Renal cortex interstitium (tissue), 11 donors: ENCODE results near the gene CD5L. TPM values are rescaled to one million over a fixed set of nuclear protein-coding genes. Genes with fewer than 3 reads are reported as not detected.

Experiments
- DNase-seq, 11 donors: peaks; one replicate each; pipeline ENCODE4 v3.0.0-alpha.2; 2013; ENCODE audit warnings: low read depth in 9 of 11, low spot score in 4 of 11; ENCODE audit errors: extremely low read depth in 1 of 11
- polyA plus RNA-seq, 3 donors: library from polyadenylated mRNA; unstranded; fragments of 120-200 nt; gene quantifications; one replicate each; pipeline ENCODE4 v1.2.1, GENCODE V29; 2013; ENCODE audit not compliant: insufficient read length in 3 of 3

CD5L gene
- polyA plus RNA-seq, 3 donors, result not detected

GRCh38 chr1:157829210-157829609, 12.4 kb downstream of the CD5L start:
- DNase-seq, result no peak

GRCh38 chr1:157820299-157820698, 21.3 kb downstream of the CD5L start:
- DNase-seq, result no peak

GRCh38 chr1:157819896-157820295, 21.7 kb downstream of the CD5L start, which contains the start of gene FCRL1:
Gene FCRL1 (minus strand): TSS chr1:157820120. CDS start chr1:157820037, 83 bp downstream.
- no peak for DNase-seq

- DNase-seq, result no peak
Measured at GRCh38 chr1:157819215-157819614, 22.4 kb downstream of the CD5L start.

- DNase-seq, result no peak
Measured at GRCh38 chr1:157813269-157813668, 28.3 kb downstream of the CD5L start.

- no peak for DNase-seq
Measured at GRCh38 chr1:157806431-157807149, 35.0 kb downstream of the CD5L start.

- DNase-seq, result no peak
Measured at GRCh38 chr1:157803851-157804250, 37.8 kb downstream of the CD5L start.

GRCh38 chr1:157799996-157800395, 41.6 kb downstream of the CD5L start:
- peak in 1 of 11 donors; percentile 16 for DNase-seq

GRCh38 chr1:157798211-157798610, 43.4 kb downstream of the CD5L start:
- no peak for DNase-seq

- DNase-seq, result no peak
Measured at GRCh38 chr1:157785248-157785647, 56.4 kb downstream of the CD5L start.

GRCh38 chr1:157784801-157785200, 56.8 kb downstream of the CD5L start:
- no peak for DNase-seq

- no peak for DNase-seq
Measured at GRCh38 chr1:157782931-157783330, 58.7 kb downstream of the CD5L start.

- no peak for DNase-seq
Measured at GRCh38 chr1:157781048-157781447, 60.6 kb downstream of the CD5L start.

Other genes with a start within 250 kb of the CD5L start
- gene FCRL4, start 243.7 kb downstream of the CD5L start, polyA plus RNA-seq, result not detected
- under 1 TPM in 2 of 3 donors, not detected in 1; 0.04 to 0.09 TPM for gene FCRL3, start 141.0 kb downstream of the CD5L start, polyA plus RNA-seq
- gene FCRL2, start 64.7 kb downstream of the CD5L start, polyA plus RNA-seq, result under 1 TPM in 2 of 3 donors, not detected in 1; 0.09 to 0.11 TPM
- gene FCRL1, start 21.7 kb downstream of the CD5L start, polyA plus RNA-seq, result under 1 TPM in 2 of 3 donors, not detected in 1; 0.14 to 0.48 TPM
- gene KIRREL1, start 151.8 kb upstream of the CD5L start, polyA plus RNA-seq, result 100 to 1,000 TPM; 171 to 186 (median 179) TPM